ENCODE results near the gene MSRB2. TPM values are rescaled to one million over a fixed set of nuclear protein-coding genes. Genes with fewer than 3 reads are reported as not detected.

MSRB2 gene
- total and polyA plus RNA-seq, 2 experiments from 2014 or later = 26.4 to 90.2 TPM

DNA sequence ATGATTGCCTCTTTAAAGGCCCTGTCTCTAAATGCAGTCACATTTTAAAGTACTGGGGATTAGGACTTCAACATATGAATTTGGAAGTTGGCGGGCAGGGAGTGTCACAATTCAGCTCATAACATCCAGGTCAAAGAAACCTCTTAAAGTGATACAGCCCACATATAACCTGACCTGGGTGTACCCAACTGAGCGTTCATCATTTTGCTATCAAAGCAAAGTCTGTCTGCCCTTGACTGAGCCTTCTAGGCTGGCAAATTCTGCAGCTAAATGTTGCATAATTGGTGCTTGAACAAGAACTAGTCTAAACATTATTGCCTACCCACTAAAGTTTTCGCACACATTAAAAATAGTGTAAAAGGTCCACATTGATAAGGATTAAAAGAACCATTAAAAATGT is 3.7 kb downstream of the MSRB2 start:
- Histone ChIP-seq H4K20me1 (ENCODE audit: insufficient read depth, poor library complexity, severe bottlenecking) (no peaks in the 10 kb centered on the region), H3K4me3 (no peak overlapping the region), H3K79me2 (peaks cover 60% of the 10 kb centered on the region), H3K9me2 (replicated peaks; ENCODE audit: insufficient read depth) (no peaks in the 10 kb centered on the region), H3K27ac (peak overlapping the region; percentile 66), H3K36me3 (replicated peaks; ENCODE audit: insufficient read depth, low read depth) (no peaks in the 10 kb centered on the region), H3K4me1 (ENCODE audit: insufficient read depth) (peaks cover 18% of the 10 kb centered on the region), H3K27me3 (no peaks in the 10 kb centered on the region), H3K4me2 (peak overlapping the region; percentile 52), H2AFZ (no peak overlapping the region), H3K9me3 (ENCODE audit: low read depth) (no peaks in the 10 kb centered on the region)
- TF ChIP-seq CTCF (IDR thresholded peaks at IDR 0.05; ENCODE audit: poor library complexity) = no peak
- TF ChIP-seq EZH2phosphoT487 (IDR thresholded peaks at IDR 0.05; ENCODE audit: low read depth, severe bottlenecking, unreplicated experiment) = no peak
- TF ChIP-seq EZH2 (IDR thresholded peaks at IDR 0.05; ENCODE audit: borderline replicate concordance) = no peak
- no peak for DNase-seq (ENCODE audit: low spot score)
- WGBS (ENCODE audit: low lambda C conversion rate, missing lambda C conversion rate) = 85% methylated on average over 3 of the region's 3 CpGs

GRCh38 chr10:23099816-23100215 is 4.4 kb downstream of the MSRB2 start:
- H3K27ac ChIP-seq = peak overlapping the region; percentile 79
- H3K79me2 ChIP-seq = peaks cover 60% of the 10 kb centered on the region
- 58% methylated on average over 2 of the region's 2 CpGs for WGBS (ENCODE audit: low lambda C conversion rate, missing lambda C conversion rate)
- TF ChIP-seq EZH2phosphoT487 (IDR thresholded peaks at IDR 0.05; ENCODE audit: low read depth, severe bottlenecking, unreplicated experiment) (no peak), CTCF (IDR thresholded peaks at IDR 0.05; ENCODE audit: poor library complexity) (no peak), EZH2 (IDR thresholded peaks at IDR 0.05; ENCODE audit: borderline replicate concordance) (no peak)
- peaks cover 18% of the 10 kb centered on the region for H3K4me1 ChIP-seq (ENCODE audit: insufficient read depth)
- H3K9me3 ChIP-seq (ENCODE audit: low read depth) = no peaks in the 10 kb centered on the region
- no peak overlapping the region for H3K4me3 ChIP-seq
- no peak overlapping the region for H2AFZ ChIP-seq
- H3K9me2 ChIP-seq (replicated peaks; ENCODE audit: insufficient read depth) = no peaks in the 10 kb centered on the region
- DNase-seq (ENCODE audit: low spot score) = peak; percentile 64
- H3K36me3 ChIP-seq (replicated peaks; ENCODE audit: insufficient read depth, low read depth) = no peaks in the 10 kb centered on the region
- no peaks in the 10 kb centered on the region for H3K27me3 ChIP-seq
- peak overlapping the region; percentile 52 for H3K4me2 ChIP-seq
- H4K20me1 ChIP-seq (ENCODE audit: insufficient read depth, poor library complexity, severe bottlenecking) = no peaks in the 10 kb centered on the region

DNA sequence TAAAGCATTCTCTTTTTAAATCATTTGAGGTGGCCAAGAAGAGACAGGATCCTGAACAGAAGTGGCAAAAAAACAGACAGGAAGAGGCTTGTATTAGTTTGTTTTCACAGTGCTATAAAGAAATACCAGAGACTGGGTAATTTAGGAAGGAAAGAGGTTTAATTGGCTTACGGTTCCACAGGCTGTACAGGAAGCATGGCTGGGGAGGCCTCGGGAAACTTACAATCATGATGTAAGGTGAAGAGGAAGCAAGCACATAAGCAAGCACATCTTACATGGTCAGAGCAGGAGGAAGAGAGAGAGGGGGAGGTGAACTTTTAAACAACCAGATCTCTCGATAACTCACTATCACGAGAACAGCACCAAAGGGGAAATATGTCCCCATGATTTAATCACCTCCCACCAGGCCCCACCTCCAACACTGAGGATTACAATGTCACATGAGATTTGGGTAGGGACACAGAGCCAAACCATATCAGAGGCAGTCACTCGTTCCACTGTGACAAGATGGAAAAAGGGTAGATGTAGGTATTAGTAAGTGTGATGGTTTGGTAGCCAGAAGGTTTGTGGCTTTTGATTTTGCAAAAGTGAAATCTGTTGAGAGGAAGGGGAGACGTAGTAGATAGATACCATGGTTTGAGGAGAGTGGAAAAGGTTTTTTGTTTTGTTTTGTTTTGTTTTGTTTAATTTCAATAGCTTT is 5.1 kb downstream of the MSRB2 start:
- H3K27ac ChIP-seq = peak overlapping the region; percentile 79
- 79% methylated on average over 6 of the region's 6 CpGs for WGBS (ENCODE audit: low lambda C conversion rate, missing lambda C conversion rate)

More for the DNA sequence above, 5.1 kb downstream of the MSRB2 start:
- no peak for DNase-seq (ENCODE audit: low spot score)
- peaks cover 60% of the 10 kb centered on the region for H3K79me2 ChIP-seq
- no peak overlapping the region for H2AFZ ChIP-seq
- H3K9me3 ChIP-seq (ENCODE audit: low read depth) = no peaks in the 10 kb centered on the region
- no peaks in the 10 kb centered on the region for H3K27me3 ChIP-seq
- peaks cover 18% of the 10 kb centered on the region for H3K4me1 ChIP-seq (ENCODE audit: insufficient read depth)
- no peaks in the 10 kb centered on the region for H4K20me1 ChIP-seq (ENCODE audit: insufficient read depth, poor library complexity, severe bottlenecking)
- TF ChIP-seq CTCF (IDR thresholded peaks at IDR 0.05; ENCODE audit: poor library complexity) (no peak), EZH2 (IDR thresholded peaks at IDR 0.05; ENCODE audit: borderline replicate concordance) (no peak), EZH2phosphoT487 (IDR thresholded peaks at IDR 0.05; ENCODE audit: low read depth, severe bottlenecking, unreplicated experiment) (no peak)
- H3K9me2 ChIP-seq (replicated peaks; ENCODE audit: insufficient read depth) = no peaks in the 10 kb centered on the region
- peak overlapping the region; percentile 52 for H3K4me2 ChIP-seq
- H3K36me3 ChIP-seq (replicated peaks; ENCODE audit: insufficient read depth, low read depth) = no peaks in the 10 kb centered on the region
- H3K4me3 ChIP-seq = no peak overlapping the region

Measured in hepatocyte (in vitro differentiated cells).